HG02981 (cell line): Measurements from ENCODE around the gene ARHGAP25.

Experiments
- ATAC-seq: cut with Tn5 transposase; IDR thresholded peaks from one replicate; pipeline ENCODE4 v1.9.1; 2021; ENCODE audit warnings: mild to moderate bottlenecking, moderate library complexity; ENCODE audit not compliant: unreplicated experiment

Gene ARHGAP25

DNA sequence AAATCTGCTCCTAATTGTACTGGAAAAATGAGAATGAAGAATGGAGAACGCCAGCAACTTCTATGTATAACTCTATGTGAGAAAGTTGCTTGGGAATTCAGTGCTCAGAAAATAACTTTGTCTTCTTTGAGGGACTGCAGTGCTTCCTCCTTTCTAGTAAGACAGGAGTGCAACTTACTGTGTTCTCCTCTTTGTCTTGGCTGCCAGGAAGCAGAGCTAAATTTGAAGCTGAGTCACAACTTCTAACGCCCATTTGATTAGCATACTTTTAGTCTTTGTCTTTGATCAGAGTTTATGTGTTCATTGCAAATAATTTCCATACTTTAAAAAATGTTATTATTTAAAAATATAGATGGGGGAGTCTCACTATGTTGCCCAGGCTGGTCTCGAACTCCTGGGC is 6.6 kb downstream of the ARHGAP25 start:
- ATAC-seq: no peak

DNA sequence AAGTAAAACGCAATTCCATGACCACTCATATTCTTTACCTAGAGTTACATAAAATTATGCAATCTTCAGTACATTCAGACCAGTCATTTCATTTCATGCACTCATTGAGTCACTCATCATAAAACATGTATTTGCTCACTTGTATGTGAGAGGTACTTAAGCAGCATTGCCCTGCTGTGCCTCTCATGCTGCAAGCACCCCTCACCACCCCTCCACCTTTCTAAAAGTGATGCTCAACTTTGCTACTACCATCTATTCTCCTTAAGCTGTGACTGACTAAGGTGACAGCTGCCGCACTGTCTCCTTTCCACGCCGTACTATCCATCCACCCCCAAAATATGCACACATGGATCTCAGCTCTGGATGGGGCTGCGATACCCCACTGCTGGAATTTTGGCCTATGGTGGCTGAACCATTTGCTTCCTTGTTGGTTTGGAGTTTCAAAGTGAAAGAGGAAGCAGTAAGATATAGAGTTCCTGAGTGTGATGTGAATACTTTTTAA is 7.2 kb downstream of the ARHGAP25 start:
- no peak for ATAC-seq

DNA sequence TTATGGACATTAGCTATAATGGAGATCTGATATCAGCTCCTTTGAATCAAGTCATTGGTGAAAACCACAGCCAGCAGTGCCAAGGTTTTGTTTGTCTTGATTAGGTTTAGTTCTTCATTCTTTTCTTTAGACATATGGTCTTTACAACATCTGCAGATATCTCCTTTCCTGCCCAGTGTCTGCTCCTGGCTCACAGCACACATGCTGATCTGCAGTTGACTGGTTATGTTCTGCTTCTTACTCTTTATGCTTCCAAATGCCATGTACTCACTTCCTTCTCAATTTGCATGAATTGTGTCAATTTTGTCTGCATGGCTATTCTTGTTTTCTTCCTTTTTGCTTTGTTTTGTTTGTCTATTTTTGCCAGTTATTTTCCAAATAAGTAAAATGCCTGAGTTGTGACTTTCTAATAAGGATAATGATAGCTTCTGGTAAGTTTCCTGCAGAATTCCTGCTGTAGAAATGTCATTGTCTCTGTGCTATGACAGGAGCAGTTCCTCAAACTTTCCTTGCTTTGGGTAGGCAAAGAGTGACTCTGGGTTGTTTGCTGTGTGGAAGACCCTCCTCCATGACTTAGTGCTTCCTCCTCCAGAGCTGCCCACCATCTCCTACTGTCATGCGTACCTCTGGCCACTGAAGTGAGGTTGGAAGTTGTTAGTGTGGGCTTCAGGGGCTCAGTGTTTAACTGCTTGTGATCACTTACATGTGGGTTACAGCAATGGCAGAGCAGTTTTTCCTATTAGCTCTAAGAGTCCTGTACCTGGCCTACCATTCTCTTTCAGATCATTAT is 8.2 kb downstream of the ARHGAP25 start:
- ATAC-seq: no peak

DNA sequence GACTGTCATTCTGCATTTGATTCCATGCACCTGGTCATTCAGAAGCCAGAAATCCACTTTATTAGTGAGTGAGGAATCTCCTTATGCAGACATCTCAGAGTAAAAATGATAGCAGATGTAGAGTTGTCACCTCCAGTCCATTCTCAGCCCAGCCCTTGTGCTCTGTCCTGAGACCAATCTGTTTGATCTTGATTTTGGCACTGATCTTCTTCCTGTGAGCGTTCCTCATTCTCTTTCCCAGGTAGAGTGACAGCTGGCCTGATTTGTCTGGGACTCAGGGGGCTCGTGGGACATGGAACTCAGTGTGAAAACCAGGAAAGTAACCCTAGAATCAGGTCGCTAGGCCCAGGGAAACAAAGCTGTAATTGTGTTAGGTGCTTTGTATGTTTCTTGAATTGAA is 8.9 kb downstream of the ARHGAP25 start:
- ATAC-seq: no peak

DNA sequence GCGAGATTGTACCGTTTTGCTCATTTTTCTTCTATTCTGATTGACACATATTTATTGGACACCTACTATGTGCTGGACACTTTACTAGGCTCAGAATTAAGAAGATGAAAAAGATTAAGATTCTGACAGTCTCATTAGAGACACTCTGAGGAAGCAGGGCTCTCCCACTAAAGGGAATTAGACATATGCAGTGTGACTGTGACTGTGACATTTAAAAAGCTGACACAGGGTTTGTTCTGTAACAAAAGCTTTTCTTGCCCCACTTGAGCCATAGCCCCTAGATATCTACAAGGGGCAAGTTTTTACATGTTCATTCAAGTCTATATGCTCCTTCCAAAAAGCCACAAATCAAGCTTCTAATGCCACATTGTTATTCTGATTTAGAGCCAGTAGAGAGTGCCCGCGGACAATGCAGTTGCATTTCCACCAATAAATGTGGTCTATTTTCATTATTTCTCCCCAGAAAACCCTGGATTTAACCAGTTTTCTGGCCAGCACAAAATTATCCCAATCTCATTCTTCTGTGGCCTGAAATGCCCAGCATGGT is 9.8 kb downstream of the ARHGAP25 start:
- no peak for ATAC-seq

DNA sequence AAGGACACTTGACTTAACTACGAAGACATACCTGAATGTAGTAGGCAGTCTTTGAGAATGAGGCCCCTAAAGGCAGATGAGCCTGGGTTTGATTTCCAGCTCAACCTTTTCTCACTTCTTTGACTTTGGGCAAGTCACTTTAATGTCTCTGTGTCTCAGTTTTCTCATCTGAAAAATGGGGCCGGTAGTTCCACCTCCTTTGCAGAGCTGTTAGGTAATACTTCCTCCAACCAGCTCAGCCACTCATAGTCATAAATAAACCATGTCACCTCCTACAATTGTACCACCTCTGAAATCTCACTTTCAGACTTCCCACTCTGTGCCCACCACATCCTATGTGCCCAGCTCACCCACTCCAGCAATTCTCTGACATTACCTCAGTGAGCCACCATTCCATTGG is 10.4 kb downstream of the ARHGAP25 start:
- no peak for ATAC-seq

DNA sequence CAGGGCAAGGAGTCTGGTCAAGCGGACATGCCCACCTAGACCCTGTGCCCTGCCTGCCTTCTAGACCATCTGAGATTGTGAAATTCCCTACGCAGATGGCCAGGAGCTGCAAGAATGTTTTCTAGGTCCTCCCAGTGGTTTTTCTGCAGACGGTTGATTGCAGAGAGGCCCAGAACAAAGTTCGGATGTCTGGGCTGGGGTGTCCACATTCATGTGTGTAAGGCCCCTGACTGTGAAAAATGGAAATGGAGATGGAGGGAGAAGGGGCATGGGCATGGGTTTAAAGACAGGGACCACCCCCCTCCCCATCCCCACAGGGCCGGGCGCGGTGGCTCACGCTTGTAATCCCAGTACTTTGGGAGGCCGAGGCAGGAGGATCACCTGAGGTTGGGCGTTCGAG is 11.8 kb downstream of the ARHGAP25 start:
- no peak for ATAC-seq

DNA sequence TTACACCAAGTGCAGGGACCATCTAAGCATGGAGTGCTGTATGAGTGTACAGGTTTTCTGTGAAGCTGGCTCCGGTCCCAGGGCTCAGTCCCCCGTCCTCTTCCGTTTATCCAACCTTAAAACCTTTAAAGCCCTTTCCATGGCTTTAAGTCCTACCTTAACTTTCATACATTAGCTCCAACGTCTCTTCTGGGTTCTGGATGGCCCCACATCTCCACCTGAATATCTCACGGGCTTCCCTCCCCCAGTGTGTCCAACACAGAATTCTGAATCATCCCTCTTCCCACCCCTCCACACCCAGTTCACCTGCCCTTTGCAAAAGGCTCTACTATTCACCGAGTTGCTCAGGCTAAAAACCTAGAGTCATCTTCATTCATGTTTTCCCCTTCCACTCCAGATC is 12.8 kb downstream of the ARHGAP25 start:
- ATAC-seq: no peak

DNA sequence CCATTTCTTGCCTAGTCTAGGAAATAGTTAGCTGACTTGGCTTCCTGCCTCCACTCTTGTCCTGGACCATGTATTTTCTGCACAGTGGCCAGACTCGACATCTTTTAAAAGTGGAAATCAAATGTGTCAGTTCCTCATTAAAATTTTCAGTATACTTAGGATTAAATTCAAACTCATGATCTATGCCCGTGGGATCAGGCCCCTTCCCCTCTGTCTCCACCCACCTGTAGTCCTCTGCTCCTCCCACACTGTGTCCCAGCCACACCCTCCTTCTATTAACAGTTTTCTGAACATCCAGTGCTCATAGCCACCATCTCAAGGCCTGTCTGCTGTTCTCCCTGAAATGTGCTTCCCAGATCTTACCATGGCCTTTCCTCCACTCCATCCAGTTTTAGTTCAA is 13.3 kb downstream of the ARHGAP25 start:
- no peak for ATAC-seq

DNA sequence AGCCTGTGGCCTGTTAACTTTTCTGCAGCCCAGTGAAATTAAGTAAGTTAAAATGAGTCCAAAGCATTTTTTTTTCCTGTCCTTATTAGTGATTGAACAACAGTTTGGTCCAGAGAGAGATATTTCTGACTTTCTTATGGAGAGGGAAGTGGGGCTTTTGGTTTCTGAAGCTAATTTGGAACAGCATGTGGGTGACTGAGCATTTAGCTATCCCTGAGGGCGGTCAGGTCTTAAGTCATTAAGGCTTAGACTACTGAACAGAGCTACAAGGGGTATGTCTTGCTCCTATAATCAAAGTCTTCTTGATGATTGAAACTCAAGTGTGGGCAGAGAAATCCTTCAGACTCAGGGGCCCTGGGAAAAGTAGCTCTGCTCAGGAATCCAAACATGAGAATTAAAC is 14.0 kb downstream of the ARHGAP25 start:
- no peak for ATAC-seq

DNA sequence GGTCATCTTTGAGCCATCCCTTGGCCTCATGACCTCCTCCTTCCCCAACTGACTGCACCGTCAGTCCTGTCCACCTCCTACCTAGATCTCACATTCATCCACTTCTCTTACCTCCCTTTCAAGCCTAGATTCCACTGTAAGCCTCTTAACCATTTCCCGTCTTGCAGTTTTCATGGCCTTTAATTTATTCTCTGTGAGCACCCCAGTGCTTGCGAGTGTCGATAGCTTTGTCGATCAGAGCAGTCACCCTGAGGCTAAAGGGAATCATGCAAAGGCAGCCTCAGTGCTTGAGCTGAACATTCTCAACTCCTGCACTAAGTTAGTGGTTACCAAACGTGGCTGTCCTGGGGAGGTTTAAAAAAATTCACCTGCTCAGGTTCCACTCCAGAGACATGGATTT is 14.7 kb downstream of the ARHGAP25 start:
- no peak for ATAC-seq

DNA sequence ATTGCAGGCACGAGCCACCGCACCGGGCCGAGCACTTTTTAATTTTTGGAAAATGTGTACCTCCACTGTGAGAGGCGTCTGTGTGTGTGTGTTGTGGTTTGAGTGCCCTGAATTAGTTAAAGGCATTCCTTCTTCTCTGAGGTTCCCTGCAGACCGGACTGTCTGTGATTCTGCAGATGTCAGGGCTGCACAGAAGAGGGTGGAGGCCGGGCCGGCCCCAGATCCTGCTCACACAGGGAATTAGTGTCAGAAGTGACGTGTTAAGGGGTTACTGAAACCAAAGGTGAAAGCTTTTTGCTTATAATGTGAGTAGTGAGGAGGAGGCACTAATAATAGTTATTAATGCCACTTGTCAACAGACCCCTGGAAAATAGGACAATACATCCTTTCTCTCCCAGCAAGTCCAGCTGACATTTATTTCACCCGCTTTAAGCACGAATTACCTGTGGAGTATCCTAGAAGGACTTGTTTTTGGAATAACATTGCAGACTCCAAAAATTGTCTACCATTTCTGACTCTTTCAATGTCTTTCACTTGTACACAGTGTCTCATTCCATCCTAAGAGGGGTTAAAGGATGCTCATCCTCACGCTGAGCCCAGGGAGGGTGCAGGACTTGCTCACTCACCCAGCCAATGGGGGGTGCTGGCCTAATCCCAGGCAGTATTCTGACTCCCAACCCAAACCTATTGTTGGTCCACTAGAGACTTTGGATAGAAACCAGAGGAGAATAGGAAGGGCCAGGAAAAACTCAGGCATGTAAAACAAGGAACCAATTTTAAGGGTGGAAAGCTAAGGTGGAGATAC is 16.2 kb downstream of the ARHGAP25 start:
- no peak for ATAC-seq

DNA sequence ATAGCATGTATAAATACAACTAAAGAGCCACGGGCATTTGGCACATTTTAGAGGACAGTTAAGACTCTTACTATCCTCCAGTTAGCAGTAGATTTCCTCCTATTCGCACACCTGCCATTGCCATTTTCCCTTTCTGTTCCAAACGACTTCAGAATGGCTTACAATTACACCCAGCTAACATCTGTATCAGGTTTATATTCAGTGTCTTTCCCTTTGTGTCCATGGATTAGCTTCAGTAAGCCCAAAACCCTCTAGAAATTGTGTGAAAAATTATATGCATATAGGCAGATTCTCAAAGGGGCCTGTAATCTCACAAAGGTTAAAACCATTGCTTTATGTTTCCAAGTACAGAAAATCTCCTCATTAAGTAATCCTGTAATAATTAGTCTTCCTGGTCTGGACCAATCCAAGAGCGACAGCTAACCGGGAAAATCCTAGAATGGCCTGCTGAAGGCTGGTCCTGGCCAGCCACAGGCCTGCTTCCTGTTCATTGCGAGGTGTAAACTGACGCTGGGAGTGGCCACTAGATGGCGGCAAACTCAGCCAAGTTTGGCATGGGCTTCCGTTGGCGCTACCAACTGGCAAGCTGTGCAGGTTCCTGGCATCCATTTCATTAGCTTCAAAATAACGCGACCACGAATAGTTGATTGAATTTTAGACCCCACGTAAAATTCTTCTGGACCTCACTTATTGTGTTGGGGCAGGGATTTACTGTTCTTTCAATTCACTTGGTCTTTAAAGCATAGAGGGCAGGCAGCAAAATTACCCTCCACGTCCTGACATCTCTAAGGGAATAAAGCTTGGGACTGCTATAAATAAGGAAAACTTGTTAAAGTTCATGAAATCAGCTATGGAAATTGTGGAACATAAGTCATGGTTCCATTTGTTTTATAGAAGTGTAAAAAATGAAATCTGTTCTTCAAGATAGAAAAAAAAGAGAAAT is 17.1 kb downstream of the ARHGAP25 start:
- ATAC-seq: peak; percentile 92

DNA sequence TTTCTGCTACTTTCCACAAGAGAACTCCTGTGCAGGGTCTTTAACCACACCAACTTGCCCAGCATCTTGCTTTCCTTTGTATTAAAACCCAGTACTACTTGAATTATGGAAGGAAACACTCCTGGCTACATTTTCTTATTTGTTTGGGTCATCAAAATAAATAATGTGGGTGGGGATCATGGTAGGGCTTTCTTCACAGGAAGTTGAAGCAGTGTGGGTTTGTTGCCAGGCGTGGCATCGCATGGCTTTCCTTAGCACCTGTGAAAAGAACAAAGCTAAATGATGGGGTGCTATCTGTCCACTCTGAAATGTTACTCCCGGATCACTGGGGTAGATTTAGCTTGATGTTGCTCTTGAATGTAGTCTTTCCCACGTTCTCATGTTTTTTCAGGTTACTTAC is 18.7 kb downstream of the ARHGAP25 start:
- no peak for ATAC-seq

DNA sequence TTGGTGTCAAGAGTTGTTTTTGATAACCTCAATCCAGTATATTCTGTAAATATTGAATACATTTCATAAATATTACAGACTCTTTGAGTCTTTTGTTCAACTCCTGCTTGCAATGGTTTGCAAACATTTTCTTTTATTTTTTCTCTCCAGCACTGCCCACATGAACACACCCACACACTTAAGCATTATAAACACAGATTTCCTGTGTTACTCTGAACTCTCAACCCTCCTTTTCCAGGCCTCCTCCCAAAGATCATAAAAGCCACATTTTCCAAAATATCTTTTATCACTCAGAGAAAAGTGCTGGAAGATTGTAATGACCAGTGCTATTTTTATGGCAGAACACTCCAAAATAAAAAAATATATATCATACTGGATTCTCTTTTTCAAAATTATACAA is 20.5 kb downstream of the ARHGAP25 start:
- ATAC-seq: no peak

DNA sequence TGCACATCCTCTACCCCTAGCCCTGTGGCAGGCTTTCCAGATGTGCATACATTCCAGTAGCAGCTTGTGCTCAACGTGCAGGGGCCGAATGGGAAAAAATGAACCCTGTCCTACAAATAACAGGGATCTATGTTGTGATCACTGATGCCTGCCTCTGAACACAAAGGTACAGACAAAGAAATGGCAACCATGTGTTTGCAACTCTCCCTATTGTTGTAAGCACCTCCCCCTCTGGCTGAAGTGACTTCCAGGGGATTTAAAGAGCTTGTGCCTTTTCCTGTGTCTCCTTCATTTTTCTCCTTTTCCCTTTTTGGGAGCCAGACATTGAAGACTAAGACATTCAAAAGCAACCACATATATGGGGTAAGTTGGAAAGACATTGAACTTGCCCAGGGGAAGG is 21.6 kb downstream of the ARHGAP25 start:
- no peak for ATAC-seq

DNA sequence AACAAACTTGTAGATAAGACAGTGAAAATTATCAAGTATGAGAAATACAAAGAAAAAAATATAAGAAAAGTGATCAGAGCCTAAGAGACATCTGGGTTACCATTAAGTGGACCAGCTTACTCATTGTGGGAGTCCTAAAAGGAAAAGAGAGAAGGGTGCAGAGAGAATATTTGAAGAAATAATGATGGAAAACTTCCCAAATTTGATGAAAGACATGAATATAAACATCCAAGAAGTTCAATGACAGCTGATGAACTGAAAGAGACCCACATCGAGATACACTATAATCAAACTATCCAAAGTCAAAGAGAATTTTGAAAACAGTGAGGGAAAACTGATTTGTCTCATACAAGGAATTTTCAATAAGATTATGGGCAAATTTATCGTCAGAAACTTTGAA is 22.5 kb downstream of the ARHGAP25 start:
- no peak for ATAC-seq

DNA sequence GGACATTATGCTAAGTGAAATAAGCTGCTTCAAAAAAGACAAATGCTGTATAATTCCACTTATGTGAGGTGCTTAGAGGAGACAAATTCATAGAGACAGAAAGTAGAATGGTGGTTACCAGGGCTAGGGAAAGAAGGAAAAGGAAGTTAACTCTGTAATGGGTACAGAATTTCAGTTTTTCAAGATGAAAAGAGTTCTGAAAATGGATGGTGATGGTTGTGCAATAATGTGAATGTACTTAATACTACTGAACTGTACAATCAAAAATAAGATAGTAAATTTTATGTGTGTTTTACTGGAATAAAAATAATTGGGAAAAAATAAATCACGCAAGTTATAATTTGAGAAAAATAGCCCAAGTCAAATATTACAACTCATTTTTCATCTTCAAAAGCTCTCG is 27.5 kb downstream of the ARHGAP25 start:
- ATAC-seq: no peak

DNA sequence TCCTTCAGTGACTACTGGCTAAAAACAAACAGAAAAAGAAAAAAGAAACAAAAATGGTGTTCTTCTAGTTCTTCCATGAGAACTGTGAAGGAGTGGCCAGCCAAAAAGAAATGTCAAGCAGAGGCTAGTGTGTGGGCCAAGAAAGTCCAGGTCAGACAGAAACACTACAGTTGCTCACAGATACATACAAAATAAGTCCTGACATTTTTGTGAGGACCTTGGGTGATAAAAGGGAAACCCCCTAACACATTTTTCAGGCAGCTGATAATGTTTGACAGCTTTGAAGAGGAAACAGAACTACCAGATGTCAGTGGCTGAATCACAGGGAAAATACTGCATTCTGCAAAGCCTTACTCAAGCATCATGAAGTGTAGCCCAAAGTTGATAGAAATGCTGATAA is 28.1 kb downstream of the ARHGAP25 start:
- ATAC-seq: no peak

DNA sequence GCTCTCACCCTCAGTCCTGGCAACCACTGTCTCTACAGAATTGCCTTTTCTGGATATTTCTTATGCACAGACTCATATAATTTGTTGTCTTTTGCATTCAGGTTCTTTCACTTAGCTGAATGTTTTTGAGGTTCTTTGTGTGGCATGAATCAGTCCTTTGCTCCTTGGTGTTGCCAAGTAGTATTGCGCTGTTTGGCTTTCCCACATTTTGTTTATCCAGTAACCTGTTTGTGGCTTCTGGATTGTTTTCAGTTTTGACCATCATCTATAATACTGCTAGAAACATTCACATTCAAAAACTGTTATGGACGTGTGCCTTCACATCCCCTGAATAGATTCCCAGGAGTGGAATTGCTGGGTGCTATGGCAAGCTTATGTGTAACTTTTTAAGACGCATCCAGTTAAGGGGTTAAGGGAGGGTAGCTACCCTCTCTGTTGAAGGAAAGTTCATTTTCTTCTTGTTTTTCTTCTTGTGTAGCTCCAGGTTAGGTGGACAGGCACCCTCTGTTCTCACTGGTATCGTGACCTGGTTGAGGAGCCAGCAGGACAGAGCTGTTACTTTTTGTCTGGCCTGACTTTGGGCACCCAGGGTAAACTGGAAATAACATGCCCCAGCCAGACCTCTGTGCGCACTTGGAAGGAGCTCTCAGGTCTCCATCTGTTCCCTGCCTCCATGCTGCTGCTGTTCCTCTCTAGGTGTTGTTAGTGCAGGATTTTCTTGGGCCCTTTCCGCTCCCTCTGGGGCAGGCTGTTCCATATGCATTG is 29.6 kb downstream of the ARHGAP25 start:
- ATAC-seq: no peak
